HG02973 (cell line): Measurements from ENCODE around the gene COL26A1.

Experiments used
- ATAC-seq: cut with Tn5 transposase; IDR thresholded peaks from one replicate; pipeline ENCODE4 v1.9.1; 2021; ENCODE audit warnings: moderate library complexity; ENCODE audit not compliant: unreplicated experiment

Gene COL26A1

DNA sequence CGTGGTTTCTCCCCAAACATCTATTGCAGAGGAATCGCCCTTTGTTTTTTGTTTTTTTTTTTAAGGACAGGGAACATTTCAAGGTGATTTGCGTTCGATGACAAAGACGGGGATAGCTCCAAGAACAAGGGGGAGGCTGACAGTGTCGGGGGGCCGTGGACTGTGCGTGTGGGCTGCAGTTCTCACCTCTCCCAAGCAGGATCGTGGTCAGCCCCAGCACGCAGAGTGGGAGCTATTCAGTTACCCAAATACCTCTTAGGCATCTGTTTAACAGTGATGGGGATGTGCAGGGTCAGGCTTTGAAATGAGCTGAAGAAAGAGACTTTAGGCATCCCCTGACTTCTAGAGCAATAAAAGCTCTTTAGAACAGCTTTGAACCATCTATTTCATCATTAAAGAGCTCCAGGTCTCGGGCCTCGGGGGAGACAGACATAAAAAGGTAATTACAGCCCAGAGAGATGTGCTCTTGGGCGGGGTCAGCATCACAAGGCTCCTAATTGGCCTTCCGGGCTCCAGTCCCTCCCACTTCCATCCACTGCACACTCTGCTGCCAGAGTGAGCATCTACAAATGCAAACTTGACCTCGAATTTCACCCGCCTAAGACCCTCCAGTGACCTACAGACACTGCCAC is 169.2 kb downstream of the COL26A1 start:
- no peak for ATAC-seq

DNA sequence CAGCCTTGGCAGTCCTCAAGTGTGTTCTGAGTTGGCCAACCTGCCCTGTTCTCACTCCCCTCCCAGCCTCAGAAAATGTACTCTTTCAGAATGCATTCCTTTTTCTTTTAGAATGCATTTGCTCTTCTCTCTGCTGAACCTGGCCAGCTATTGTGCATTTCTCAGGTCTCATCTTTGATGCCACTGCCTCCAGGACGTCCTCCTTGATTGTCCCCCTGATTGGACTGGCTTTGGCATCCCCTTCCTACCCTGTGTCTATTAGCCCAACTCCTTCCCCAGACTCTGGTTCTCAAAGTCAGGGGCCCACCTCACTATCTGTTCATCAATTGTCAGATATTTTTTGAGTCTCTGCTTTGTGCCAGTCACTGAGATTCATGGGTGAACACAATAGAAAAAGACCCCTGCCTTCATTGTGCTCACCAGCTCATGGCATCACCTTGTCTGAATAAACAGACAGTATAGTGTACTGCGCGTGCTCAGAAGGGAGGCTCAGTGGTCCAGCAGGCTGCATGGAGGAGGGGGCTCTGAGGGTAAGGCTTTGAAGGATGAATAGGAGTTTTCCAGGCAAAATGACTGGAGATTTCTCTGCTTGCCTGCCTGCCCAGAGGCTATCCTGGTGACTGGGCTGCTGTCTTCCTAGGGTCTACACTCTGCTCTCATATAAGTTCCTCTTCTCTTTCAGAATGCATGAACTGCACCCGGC is 169.9 kb downstream of the COL26A1 start:
- no peak for ATAC-seq

GRCh38 chr7:101533103-101533465 is 170.4 kb downstream of the COL26A1 start:
- ATAC-seq, result no peak

- ATAC-seq, result no peak
Measured at GRCh38 chr7:101534015-101534803, 171.5 kb downstream of the COL26A1 start.

DNA sequence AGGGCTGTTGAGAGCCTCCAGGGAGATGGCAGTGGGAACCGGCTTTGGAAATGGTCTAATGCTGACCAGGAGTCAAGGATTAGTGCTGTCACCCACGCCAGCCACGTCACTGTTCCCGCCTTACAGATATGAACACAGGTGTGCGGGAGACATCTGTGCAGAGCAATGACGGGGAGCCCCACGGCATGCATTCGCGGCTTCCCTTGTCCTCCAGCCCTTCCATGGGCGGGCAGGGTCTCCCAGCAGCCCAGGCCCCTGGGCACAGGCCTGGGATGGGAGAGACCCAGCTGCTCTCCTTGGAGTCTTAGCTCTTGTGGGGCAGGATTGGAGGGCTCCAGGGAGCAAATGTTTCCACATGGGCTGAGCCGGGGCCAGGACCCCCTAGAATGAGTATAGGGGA is 172.2 kb downstream of the COL26A1 start:
- no peak for ATAC-seq

GRCh38 chr7:101535351-101535751 is 172.7 kb downstream of the COL26A1 start:
- no peak for ATAC-seq

DNA sequence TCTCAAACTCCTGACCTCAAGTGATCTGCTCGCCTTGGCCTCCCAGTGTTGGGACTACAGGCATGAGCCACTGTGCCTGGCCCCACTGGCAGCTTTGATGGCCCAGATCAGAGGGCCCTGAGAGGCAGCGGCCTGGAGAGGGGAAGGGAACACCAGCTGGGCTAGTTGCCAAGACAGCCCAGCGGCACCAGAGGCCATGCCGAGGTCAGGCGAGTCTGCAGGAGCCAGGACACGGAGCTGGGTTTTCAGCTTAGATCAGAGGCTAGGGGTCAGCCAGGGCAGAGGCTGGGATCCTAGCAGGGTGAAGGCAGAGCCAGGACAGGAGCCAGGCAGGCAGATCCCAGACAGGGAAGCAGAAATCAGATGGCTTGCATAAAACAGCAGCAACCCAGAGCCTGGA is 173.6 kb downstream of the COL26A1 start:
- ATAC-seq, result no peak

- no peak for ATAC-seq
Measured at GRCh38 chr7:101536668-101537067, 174.0 kb downstream of the COL26A1 start.

- no peak for ATAC-seq
Measured at GRCh38 chr7:101537205-101537604, 174.5 kb downstream of the COL26A1 start.

DNA sequence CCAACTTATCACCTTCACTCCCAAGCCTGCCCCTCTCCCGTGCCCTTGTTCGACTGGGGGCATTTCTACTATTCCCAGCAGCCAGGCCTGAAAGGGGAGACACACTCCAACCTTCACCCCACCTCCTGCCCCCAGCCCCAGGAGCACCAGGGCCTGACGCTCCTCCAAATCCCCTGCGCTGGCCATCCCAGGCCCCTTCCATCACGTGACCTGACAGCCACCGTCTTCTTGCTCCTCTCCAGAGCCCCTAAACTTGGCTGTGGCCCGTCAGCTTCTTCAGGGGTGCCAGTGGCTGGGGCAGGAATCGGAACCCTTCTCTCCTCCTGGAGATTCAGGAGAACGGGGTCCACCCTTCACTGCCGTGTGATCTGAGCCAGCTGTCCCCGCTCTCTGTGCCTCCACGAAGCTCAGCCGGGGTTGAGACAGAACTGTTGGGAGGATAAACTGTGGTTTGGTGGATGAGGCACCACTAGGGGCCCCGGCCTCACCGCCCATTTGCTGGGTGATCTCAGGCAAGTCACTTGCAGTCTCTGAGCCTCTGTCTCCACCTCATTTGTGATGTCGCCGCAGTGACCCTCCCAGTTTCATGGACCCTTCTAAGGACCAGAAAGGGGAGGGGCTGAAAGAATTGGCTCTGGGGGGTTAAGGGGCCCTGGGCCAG is 175.4 kb downstream of the COL26A1 start:
- ATAC-seq, result no peak

DNA sequence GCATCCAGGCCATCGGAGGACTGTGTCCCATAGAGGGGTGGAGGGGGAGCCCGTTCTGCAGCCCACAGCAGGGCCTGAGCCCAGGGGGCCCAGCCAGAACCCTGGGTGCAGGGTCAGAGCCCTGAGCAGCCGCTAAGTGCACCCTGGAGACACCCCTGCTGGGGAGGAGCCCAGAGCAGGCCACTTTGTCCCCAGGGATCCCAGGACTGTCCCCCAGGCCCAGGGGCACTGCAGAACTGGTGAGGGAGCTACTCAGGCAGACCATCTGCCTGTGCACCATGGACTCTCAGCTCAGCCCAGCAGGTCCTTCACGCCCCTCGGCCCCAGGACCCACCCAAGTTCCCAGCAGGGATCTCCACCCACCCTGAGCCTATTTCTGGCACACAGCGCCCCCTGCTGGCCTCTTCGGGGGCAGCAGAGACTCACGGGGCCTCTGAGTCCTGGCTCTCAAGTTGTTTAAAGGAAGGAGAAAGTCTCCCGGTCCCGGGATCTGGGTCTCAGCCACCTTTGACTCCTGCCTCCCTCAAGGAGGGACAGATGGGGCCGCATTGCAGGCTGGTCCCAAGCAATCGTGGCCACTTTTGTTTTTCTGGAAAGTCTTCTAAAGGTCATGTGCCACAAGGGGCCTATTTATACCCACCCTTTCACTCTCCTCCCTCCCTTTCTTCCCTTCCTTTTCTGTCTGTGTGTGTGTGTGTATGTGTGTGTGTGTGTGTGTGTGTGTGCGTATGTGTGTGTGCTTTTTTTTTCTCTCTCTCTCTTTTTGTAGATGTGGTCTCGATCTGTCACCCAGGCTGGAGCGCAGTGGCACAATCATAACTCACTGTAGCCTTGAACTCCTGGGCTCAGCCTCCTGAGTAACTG is 176.2 kb downstream of the COL26A1 start:
- no peak for ATAC-seq

- ATAC-seq, result no peak
Measured at GRCh38 chr7:101539784-101540183, 177.1 kb downstream of the COL26A1 start.

GRCh38 chr7:101542527-101543241 is 180.0 kb downstream of the COL26A1 start:
- no peak for ATAC-seq

GRCh38 chr7:101543242-101543766 is 180.6 kb downstream of the COL26A1 start:
- no peak for ATAC-seq

GRCh38 chr7:101543846-101544245 is 181.2 kb downstream of the COL26A1 start:
- ATAC-seq, result no peak

GRCh38 chr7:101545441-101546190 is 182.9 kb downstream of the COL26A1 start:
- ATAC-seq, result no peak

DNA sequence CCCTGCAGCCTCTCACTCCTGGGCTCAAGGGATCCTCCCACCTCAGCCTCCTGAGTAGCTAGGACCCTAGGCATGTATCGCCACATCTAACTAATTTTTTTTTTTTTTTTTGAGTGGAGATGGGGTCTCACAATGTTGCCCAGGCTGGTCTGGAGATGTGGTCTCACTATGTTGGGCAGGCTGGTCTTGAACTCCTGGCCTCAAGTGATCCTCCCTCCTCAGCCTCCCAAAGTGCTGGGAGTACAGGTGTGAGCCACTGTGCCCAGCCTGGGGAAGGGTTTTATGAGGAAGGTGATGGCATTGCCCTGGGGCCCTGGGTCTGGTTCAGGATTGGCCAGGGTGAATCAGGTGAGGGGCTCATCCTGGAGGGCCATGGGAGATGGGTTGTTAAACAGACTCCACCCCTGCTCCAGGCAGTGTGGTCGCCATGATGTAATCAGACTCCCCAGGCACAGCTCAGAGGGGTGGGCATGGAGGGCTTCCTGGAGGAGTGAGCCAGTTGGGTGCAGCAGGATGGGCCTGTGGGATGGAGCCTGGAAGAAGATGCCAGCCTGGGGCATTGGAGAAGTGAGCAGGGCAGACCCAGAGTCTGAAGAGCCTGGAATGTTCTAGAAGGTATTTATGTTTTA is 183.7 kb downstream of the COL26A1 start:
- no peak for ATAC-seq
